NCI-H2196 treated with DMSO at 0.1 percent for 48 hours (cell line): ENCODE data around the gene EDARADD.

Experiments
- DNase-seq: peaks from one replicate; lab custom pipeline; 2025; ENCODE audit not compliant: unreplicated experiment; lab: John Stamatoyannopoulos, UW

EDARADD gene

GRCh38 chr1:236511735-236512418 lies 117.8 kb downstream of the EDARADD start:
- DNase-seq: no peak

DNA sequence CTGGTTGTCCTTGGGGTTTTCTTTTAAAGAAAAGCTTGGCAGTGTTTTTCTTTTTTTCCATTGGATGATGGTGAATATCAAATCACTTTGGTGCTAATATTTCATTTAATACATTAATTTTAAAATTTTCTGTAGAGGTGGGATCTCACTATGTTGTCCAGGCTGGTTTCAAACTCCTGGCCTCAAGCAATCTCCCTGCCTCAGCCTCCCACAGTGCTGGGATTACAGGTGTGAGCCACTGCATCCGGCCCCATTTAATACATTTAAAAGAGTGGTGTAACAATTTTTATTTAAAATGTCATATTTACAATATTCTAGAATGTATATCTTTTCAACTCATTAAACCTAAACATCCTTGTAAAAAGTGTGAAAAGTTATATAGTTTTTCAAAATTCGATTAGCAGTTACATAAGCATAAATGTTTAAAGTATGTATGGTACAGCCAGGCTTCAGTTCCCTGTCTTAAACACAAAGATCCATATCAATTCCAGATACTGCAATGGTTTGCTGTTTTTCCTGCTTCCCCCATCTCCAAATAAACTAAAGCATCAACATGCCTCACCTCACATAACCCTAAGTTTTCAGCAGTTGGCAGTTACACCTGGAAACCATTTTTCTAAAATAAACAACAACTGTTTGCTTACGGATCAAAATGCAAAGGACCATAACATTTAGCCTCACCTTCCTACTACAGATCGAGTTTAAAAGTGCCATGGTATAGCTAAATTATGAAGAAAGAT lies 120.8 kb downstream of the EDARADD start:
- peak; percentile 36 for DNase-seq

GRCh38 chr1:236515443-236515958 lies 121.4 kb downstream of the EDARADD start:
- DNase-seq: peak; percentile 30

GRCh38 chr1:236516929-236517704 lies 123.0 kb downstream of the EDARADD start:
- DNase-seq: no peak

GRCh38 chr1:236518322-236518721 lies 124.2 kb downstream of the EDARADD start:
- DNase-seq: no peak

- DNase-seq: no peak
Measured at GRCh38 chr1:236520445-236521005, 126.4 kb downstream of the EDARADD start.

DNA sequence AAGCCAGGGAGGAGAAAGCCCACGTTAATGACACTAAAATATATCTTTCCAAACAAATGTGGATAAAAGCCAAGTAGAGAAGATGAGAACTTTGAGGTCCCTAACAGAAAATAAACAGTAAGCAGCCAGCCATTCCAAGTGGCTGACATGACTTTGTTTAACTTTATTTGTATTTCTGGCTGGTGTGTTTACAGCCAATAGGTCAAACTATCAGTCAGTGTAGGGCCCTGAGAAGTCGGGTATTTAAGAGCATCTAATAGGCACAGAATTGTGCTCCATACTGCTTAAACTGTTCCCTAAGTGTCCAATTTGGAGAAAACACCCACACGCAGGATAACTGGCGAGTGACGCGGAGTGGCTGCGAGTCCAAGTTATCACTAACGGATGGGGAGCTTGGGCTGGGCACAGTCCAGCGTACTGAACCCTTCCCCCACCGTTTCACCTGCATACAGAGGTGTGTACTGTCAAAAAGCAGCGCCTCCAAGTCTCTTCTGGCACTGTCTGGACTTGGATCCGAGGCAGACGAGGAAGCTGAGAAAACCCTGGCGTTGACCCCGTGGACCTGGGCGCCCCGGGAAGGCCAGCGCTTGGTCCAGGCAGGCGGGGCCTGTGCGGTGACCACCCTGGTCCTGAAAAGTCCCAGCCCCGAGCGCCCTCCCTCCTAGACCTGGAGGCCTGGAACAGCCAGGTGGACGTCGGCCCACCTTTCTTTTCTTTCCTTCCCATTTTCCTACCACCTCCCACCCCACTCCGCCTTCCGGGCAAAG lies 129.0 kb downstream of the EDARADD start:
- no peak for DNase-seq

- DNase-seq: no peak
Measured at GRCh38 chr1:236523704-236524141, 129.6 kb downstream of the EDARADD start, which contains the start of gene LGALS8. TSS of gene LGALS8 (plus strand) at chr1:236523982. CDS start at chr1:236526071, 2,089 bp downstream.

DNA sequence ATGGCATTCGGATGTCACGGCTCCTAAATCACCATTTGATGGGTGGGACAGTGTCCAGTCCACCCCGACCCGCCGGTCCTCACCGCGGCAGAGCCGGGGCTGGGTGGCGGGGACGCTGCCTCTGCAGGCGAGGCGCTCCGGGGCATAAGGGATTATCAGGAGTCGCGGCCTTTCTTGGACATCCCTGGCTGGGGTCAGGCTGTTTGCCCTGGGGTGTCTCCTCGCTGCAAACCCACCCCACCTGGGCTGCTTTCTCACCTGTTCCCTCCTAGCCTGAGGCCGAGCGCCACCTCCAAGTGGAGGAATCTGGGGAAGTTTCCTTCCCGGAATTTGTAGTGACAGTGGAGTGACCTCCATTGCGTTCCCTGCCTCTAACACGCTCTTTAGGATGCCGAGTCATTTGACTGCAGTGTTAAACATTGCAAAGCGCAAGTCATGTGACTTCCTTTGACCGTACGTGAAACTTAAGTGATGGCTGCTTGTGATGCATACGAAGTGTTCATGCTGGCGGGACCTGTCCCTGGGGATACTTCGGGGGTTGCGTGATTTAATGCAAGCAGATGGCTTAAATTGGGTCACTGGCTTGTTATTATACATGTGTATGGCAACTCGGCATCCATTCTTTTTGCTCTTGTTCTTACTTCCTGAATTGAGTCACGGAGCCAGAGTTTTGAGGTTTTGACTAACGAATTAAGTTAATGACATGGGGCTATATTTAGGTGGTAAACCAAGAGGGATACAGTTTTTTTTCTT lies 130.2 kb downstream of the EDARADD start:
- no peak for DNase-seq

GRCh38 chr1:236524895-236525184 lies 130.8 kb downstream of the EDARADD start:
- DNase-seq: no peak

GRCh38 chr1:236526079-236526478 lies 132.0 kb downstream of the EDARADD start:
- no peak for DNase-seq

- DNase-seq: no peak
Measured at GRCh38 chr1:236530286-236530685, 136.2 kb downstream of the EDARADD start.

DNA sequence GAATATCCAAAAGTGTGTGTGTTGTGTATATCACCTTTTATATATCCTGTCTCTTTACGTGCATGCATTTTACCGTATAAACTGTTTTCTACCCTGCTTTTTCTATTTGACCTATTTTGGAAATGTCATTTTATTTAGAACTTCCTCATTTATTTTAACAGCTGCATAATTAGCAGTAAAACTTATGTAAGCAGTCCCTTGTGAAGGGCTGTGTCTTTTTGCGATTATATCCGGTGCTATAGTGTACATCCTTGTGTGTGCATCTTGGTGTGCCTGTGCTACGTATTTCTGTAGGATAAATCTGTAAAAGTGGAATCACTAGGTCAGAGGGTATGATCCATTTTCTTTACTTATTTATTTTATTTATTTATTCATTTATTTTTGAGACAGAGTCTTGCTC lies 136.9 kb downstream of the EDARADD start:
- no peak for DNase-seq

DNA sequence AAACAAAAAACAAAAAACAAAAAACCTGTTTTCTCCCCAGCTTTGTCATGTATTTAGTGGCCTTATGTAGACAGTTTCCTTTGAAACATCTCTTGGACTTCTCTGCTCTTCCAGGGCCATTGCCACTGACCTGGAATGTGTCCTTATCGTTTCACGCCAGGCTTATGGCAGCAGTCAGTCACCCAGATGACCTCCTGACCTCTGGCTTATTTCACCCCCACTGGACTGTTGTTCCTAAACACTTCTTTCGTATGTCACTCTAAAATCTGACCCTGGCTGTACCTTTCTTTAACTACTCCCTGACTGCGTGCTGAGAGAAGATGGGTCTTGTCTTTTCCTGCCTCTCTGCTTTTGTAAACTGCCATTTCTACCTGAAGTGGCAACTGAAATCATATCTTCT lies 138.8 kb downstream of the EDARADD start:
- DNase-seq: no peak

DNA sequence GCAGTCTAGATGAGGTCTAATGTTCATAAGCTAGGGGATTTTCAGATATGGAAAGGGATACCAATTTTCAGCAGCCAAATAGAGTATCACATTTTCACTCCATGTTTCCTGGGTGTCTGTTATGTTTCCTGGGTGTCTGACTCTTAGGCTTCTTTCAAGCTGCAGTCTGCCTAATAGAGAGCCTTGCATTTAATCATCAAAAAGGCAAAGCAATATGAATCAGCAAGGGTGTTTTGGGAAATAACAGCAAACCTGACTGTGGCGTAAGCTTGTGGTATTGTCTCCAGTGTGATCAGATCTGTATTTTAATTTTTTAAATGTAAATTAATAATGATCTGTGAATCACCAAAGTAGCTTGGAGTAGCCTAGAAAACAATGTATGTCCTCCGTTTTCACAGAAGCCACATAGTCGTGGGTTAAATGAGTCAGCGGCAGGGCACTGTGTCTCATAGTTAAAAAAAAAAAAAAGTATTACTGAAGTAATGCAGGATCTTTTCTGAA lies 140.1 kb downstream of the EDARADD start:
- no peak for DNase-seq
